GM21515 (cell line): ENCODE results near the gene GMPR.
"Not testable (repeated sequence)": the region's sequence is repeated elsewhere in the genome, so short reads cannot be mapped to it uniquely, and the experiment has no call there.

Experiments
- ATAC-seq: cut with Tn5 transposase; IDR thresholded peaks from one replicate; pipeline ENCODE4 v1.9.1; 2021; ENCODE audit not compliant: unreplicated experiment

Gene GMPR

DNA sequence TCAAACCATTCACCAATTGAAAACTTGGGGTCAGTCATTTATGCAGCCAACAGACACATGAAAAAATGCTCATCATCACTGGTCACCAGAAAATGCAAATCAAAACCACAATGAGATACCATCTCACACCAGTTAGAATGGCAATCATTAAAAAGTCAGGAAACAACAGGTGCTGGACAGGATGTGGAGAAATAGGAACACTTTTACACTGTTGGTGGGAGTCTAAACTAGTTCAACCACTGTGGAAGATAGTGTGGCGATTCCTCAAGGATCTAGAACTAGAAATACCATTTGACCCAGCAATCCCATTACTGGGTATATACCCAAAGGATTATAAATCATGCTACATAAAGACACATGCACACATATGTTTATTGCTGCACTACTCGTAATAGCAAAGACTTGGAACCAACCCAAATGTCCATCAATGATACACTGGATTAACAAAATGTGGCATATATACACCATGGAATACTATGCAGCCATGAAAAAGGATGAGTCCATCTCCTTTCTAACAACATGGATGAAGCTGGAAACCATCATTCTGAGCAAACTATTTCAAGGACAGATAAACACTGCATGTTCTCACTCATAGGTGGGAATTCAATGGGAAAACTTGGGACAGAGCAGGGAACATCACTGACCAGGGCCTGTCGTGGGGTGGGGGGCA lies 13.2 kb upstream of the GMPR start:
- ATAC-seq, result not testable (repeated sequence)

DNA sequence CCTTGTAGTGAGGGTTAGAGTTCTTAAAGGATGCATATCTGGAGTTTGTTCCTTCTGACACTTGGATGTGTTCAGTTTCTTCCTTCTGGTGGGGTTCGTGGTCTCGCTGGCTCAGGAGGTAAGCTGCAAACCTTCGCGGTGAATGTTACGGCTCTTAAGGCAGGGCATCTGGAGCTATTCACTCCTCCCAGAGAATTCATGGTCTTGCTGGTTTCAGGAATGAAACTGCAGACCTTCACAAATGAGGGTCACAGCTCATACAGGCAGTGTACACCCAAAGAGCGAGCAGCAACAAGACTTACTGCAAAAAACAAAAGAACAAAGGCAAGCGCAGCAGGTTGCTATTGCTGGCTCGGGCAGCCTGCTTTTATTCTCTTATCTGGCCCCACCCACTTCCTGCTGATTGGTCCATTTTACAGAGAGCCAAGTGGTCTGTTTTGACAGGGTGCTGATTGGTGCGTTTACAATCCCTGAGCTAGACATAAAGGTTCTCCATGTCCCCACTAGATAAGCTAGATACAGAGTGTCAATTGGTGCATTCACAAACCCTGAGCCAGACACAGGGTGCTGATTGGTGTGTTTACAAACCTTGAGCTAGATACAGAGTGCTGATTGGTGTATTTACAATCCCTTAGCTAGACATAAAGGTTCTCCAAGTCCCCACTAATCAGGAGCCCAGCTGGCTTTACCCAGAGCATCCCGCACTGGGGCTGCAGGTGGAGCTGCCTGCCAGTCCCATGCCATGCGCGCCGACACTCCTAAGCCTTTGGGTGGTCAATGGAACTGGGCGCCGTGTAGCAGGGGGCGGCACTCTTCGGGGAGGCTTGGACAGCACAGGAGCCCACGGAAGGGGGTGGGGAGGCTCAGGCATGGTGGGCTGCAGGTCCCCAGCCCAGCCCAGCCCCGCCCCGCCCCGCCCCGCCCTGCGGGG lies 12.0 kb upstream of the GMPR start:
- not testable (repeated sequence) for ATAC-seq

DNA sequence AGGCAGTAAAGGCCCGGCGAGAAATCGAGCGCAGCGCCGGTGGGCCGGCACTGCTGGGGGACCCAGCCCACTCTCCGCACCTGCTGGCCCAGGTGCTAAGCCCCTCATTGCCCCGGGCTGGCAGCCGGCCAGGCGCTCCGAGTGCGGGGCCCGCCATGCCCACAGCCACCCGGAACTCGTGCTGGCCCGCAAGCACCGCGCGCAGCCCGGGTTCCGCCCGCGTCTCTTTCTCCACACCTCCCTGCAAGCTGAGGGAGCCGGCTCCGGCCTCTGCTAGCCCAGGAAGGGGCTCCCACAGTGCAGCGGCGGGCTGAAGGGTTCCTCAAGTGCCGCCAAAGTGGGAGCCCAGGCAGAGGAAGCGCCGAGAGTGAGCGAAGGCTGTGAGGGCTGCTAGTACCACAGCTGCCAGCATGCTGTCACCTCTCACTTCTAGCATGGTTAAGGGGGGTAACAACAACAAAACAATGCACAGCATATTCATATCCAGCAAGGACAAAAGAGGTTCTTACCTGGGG lies 11.3 kb upstream of the GMPR start:
- ATAC-seq, result no peak

DNA sequence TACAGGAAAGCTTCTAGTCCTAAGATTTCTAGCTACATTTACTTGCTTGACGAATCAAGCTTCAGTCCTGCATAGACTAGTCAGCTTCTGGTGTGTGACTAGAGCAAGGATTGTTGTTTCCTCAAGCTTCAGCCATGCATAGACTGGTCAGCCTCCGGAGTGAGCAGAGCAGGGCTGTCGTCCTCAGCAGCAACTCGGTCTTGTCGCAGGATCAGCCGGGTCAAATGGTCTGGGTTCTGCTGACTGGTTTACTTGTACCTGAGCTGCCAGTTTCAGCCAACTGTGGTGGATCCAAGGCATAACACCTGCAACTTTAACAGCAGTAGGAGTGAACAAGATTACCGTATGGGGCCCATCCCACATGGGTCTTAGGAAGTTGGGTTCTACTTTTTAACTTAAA lies 10.8 kb upstream of the GMPR start:
- ATAC-seq, result no peak

DNA sequence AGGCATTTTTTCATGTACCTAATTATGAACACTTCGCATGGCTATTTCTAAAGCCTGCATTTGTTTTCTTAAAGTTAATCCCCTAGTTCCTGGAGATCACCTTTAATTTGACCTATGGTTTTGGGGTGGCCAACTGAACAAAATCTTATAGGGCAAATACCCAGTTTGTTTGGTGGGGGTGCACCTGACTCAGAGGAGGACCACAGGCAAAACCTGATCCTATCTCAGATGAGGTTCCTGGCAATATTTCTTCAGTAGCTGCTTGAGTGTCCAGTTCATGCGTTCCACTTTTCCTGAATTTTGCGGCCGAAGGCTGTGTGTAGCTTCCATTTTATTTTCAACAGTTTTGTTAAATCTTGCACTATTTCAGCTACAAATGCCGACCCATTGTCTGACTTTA lies 10.3 kb upstream of the GMPR start:
- ATAC-seq, result no peak

DNA sequence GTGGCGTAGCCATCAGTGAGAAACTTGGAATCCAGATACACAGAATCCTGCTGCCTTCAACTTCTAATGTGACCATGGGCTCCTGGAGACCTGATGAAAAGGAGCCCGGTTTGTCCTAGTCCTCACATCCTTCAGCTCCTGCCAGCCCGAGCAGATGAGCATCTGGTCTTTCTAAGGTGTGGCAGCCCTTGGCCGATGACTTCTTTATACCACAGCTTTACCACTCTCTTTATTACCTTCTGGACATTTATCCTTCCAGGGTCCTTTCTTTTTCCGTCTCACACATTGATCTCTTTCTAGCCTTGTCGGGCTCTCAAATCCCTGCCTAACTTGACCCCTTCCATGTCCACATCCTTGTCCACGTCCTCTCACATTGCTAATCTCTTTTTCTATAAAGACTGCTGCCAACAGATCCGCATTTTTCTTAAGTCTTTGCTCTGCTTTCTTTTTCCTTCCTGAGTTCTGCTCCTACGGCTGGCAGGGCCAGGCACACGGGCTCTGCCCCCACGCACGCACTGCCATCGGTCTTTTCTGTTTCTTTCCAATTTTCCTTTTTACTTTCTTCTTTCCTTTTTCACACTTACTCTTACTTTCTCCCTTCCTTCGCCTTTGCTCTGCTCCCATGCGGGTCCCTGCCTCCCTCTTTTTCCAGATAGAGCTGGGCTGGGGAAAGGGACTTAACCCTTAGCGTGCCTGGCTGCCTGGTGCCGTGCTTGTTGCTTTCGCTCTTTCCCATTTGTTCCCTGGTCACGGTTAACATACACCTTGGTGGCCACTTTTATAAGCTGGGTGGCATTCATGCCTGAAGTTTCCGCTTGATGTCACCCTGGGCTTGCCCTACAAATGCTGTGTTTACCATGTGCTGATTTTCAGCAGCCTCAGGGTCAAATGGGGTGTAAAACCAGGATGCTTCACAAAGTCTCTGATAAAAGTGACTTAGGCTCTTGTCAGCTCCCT lies 9.4 kb upstream of the GMPR start:
- ATAC-seq, result no peak

DNA sequence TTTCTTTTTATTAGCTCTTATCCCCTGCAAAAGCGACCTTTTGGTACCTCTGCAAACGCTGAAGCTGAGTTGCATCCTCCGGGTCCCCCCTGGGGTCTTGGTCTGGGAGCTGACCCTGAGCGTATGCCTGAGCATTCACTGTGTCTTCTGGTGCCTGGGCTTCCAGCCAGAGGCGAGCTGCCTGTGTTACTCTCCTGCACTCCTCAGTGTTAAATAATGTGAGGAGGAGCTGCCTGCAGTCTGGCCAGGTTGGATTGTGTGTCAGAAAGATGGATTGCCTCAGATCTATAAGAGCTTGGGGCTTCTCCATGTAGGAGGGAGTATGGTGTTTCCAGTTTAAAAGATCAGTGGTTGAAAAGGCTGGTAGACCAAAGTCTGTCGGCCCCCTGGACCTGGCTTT lies 8.7 kb upstream of the GMPR start:
- ATAC-seq, result no peak

DNA sequence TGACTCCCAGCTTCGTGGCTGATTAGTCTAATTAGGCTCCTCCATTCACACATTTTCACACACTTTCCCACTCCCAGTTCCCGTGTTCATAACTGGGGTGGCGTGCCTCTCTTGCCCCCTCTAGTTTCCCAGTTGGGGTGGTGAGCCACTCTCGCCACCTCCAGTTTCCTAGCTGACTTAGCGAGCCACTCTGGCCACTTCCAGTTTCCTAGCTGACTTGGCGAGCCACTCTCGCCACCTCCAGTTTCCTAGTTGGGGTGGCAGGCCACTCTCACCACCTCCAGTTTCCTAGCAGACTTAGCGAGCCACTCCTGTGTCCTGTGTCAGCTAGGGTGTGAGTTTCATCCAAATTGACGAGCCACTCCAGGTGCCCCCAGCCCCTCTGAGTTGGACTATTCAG lies 7.4 kb upstream of the GMPR start:
- no peak for ATAC-seq

DNA sequence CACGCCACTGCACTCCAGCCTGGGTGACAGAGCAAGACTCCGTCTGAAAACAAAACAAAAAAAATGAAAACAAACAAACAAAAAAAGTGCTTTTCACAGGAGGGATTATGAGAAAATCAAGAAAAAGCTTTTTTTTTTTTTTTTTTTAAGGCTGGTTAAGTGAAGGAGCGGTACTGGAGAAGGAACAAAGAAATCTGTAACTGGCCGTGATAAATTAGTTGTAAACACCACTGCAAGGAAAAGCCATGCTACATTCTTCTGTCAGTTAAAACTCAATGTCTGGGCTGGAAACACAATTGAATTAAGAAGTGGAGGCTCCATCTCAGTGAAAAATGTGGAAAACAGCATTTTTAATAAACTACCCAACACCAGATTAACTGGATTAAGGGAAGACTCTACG lies 6.3 kb upstream of the GMPR start:
- no peak for ATAC-seq

DNA sequence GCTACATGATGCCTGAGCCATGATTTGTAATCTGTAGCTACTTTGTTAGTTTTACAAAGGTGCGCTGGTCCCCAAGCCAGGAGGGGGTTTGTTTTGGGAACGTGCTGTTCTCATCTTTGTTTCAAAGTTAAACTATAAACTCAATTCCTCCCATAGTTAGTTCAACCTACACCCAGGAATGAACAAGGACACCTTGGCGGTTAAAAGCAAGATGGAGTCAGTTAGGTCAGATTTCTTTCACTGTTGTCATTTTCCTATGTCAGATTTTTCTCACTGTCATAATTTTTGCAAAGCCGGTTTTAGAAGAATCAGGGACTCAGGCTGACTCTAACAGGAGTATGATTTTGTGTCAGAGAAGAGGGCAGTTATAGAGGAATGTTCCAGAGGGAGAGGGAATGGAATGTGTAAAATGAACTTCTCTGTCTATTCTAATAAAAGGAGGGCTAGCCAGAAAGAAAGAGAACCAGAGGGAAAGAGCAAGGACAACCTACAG lies 2.3 kb upstream of the GMPR start:
- no peak for ATAC-seq

DNA sequence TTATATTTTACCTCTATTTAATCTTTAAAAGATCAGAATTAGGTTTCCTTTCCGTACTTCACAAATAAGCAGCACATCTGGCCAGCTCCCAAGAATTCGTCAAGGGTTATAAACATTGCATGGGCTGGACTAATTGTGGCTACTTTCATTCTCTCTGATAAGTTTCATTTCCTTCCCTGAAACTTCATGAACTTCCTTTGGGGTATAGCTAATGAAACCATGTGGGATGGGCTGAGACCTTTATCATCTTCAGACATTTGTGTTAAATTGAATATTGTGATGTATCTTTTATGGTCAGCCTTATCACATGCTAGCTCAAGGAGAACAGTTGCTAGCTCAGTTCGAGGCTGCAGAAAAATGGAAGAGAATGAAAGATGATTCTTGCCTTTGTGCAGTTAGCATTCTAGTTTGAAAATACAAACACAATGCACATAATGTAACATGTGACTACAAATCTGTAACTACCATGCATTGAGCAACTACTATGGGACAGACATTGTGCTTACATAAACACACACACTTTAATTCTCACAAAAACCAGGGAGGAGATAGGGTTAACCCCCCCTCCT lies 1.7 kb upstream of the GMPR start:
- peak; percentile 60 for ATAC-seq

DNA sequence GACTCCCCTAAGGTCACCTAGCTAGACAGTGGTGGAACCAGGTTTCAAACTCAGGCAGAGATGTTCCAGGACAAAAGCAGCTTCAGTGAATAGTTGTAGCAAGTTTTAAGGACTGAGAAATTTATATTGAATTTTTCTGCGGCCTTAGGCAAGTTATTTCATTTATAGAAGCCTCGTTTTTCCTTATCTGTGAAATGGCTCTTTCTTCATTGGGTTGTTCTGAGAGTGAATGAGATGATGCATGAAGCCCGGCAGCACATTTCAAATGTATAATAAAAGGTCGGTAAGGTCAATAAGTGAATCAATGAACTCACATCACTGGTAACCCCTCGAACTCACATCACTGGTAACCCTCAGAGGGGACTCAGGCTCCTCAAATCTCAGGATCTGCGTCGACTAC lies 1.1 kb upstream of the GMPR start:
- ATAC-seq, result no peak

DNA sequence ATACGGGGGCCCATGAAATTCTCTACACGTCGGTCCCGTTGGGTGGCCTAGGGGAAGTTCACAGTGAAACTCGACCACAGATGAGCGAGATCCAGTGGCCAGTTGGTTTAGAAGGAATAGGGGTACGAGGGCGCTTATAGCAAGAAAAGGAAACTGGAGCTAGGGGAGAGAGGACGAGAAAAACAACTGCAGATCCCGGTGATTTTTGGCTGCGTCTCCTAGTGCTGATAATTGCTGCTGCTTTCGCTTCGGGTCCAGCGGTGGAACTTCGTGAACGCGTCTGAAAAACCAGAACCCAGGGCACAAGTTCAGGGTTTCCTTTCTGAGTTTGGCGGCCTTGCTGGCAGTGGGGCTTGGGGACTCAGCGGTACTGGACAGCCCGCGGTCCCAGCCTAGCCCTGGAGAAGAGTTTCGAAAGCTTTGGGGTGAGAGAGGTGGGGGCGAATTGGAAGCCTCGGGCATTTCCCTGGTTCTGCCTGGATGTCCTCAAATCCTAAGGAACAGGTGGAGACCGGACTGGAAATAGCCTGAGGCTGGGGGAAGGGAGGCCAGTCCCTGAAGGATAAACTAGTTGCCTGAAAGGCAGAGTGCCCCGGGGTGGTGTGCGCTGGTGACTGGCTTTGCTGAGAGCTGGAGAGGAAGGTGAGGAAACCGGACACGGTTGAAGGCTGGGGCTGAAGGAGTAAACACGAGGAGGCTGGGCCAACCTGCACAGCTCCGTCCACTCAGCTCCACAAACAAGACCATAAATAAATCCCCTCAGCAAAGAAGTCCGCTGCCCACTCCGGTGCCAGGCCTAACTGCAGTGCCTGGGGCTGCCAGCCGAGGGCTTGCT lies 793 bp downstream of the GMPR start:
- ATAC-seq, result no peak

DNA sequence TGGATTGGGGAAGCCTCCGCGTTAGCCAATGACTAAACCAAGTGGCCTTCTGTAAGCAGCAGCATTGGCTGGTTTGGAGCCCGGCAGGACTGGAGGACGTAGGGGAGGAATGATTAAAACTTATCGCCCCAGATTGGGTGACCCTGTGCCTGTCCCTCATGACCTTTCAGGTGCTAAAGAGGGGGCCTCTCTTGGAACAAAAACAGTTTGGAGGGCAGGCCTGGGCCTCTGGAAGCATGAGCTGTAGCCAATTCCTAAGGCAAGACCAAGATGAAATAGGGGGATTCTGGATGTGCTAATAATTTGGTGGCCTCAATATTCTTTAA lies 1.4 kb downstream of the GMPR start:
- no peak for ATAC-seq

DNA sequence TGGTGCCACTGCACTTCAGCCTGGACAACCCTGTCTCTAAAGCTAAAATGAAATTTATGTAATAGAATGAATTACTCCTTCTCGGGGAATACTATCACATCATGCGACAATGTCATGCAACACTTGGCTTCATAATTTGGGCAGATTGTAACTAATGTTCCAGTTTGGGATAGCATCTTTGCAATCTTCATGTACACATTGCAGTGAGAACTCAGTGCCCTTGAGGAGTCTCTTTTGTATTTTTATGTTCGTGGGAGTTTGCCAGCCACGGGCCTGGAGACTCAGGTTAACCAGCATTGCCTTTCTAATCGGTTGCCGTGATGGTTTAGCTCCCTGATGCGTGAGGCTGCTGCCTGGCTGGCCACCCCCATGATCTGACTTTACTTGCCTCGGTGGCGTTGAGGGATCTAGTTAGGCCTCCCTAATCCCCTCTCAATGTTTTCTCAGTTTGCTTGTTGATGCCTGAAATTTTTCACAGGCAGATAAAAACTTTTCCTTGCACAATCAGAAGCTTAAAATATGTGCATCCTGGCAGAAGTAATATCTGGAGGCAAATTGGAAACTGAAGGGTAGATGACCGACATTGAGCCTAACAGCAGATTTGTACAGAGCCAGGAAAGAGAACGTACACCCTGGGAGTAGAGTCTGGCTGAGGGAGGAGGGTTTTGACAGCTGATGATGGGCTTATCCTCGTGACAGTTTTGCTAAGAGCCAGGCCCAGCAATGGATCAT lies 2.4 kb downstream of the GMPR start:
- no peak for ATAC-seq

DNA sequence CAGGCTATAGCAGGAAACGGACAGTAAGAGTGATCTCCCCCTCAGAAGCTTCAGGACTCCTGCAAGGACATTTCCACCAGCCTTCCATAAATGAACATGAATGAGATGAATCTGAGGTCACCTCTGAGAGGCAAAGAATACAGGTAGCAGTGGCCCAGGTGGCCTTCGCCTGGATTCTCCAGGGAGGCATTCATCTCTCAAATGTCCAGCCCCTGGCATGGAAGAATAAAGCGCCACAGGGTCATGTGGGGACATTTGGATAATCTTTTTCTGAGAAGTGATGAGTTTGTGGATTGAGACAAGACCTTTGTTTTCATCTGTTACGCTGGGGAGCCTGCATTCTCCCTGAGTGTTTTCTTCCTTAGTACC lies 2.9 kb downstream of the GMPR start:
- no peak for ATAC-seq

DNA sequence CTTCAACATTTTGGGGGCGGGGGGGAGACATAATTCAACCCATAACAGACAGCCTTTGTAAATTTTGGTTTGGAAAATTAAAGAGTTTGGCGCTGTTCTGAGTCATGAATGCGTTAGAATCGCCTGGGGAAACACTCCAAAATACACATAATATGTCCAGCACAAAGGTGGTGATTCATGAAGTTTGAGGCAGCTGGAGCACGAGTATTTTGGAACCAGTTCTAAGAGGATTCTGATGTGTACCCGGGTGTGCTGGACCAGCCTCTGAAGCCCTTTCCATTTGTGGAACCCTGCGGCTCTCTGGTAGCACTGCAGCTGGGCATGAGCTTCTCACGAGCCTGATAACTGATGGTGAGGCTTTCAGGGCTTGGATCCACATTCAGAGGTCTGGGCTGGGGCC lies 4.7 kb downstream of the GMPR start:
- ATAC-seq, result no peak

DNA sequence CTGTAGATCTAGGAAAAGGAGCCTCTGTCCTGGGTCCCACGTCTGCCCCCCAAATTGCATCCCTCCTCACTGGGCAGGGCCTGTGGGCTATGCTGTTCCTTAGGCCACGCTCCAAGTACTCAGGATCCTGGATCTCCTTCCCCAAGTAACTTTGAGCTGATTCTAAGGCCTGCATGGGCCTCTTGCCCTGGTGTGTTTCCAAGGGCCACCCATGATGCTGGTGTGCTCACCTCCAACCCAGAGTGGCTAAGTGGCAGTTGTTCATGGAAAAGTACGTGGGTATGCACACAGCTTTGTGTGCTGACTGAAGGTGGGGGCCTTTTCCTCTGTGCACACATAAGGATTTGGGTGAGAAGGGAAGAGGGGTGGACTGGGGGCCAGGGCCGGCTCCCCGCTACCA lies 5.3 kb downstream of the GMPR start:
- no peak for ATAC-seq

DNA sequence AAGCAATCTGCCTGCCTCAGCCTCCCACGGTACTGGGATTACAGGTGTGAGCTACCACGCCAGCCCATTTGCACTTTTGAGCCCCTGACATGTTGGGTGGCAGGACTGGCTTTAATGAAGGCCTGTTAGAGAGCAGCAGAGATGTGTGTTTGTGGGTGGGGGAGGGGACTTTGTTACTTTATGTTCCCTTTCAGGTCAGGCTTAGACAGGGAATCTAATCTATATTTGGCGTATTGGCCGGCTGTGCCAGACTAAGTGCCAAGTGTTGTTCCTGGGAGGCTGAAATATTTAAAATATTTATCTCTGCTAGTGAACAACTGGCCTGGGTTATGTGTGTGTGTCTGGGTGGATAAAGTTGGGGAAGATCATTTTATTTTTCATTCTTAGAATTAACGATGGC lies 6.1 kb downstream of the GMPR start:
- no peak for ATAC-seq
